ENCODE measurements around the gene OR8B12.

GRCh38 chr11:124510279-124510678 is 33.2 kb downstream of the OR8B12 start:
- TF ChIP-seq CTCF (IDR thresholded peaks at IDR 0.05) (no peak), POLR2A (IDR thresholded peaks at IDR 0.05) (no peak), POLR2AphosphoS5 (IDR thresholded peaks at IDR 0.05) (no peak)
